Osteocyte (in vitro differentiated cells): ENCODE data around the gene KPNA3. TPM values are rescaled to one million over a fixed set of nuclear protein-coding genes. Genes with fewer than 3 reads are reported as not detected.
A peak's percentile ranks its signal among the peaks of the same experiment; 100 is the strongest.

Source experiments
- DNase-seq: peaks from one replicate; pipeline ENCODE4 v3.0.0; 2021; ENCODE audit warnings: mixed read lengths; ENCODE audit not compliant: unreplicated experiment; ENCODE audit errors: extremely low spot score
- H3K27ac Mint-ChIP-seq: one replicate; pipeline ENCODE4 v1.8.0; 2021; ENCODE audit warnings: mild to moderate bottlenecking, mixed read lengths; ENCODE audit not compliant: unreplicated experiment
- H3K27me3 Mint-ChIP-seq: one replicate; pipeline ENCODE4 v1.8.0; 2021; ENCODE audit warnings: mixed read lengths; ENCODE audit not compliant: unreplicated experiment
- H3K36me3 Mint-ChIP-seq: one replicate; pipeline ENCODE4 v1.8.0; 2021; ENCODE audit warnings: mixed read lengths; ENCODE audit not compliant: unreplicated experiment
- H3K4me1 Mint-ChIP-seq: one replicate; pipeline ENCODE4 v1.8.0; 2021; ENCODE audit warnings: mixed read lengths; ENCODE audit not compliant: unreplicated experiment
- H3K4me3 Mint-ChIP-seq: one replicate; pipeline ENCODE4 v1.8.0; 2021; ENCODE audit warnings: mild to moderate bottlenecking, moderate library complexity, mixed read lengths; ENCODE audit not compliant: unreplicated experiment
- H3K9me3 Mint-ChIP-seq: one replicate; pipeline ENCODE4 v1.8.0; 2021; ENCODE audit warnings: mixed read lengths; ENCODE audit not compliant: unreplicated experiment
- CTCF ChIP-seq: fragments of 200-600 bp; sonication (generic); IDR thresholded peaks from 2 replicates; pipeline ENCODE4 v1.5.0; 2021; ENCODE audit warnings: antibody characterized with exemption, mild to moderate bottlenecking, moderate library complexity
- total RNA-seq: library from RNA; stranded (reverse); gene quantifications from 2 replicates; pipeline ENCODE4 v1.2.1, GENCODE V29; 2021

The KPNA3 gene
- total RNA-seq, 1 donor from 2014 or later = 39.9 TPM

DNA sequence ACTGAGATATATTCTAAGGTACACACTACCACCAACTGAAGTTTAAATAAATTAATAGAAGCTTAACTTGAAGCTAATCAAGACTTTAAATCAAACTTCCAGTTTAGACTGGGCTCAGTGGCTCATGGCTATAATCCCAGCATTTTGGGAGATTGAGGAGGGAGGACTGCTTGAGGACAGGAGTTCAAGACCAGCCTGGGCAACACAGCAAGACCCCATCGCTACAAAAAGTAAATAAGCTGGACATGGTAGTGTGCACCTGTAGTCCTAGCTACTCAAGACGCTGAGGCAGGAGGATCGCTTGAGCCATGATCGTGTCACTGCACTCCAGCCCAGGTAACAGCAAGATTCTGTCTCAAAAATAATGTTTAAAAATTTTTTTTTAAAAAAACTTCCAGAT is 8.6 kb downstream of the KPNA3 start:
- H3K27ac Mint-ChIP-seq = no peak overlapping the region
- H3K9me3 Mint-ChIP-seq = no peaks in the 10 kb centered on the region
- no peak overlapping the region for H3K4me3 Mint-ChIP-seq
- no peak for TF ChIP-seq CTCF
- DNase-seq = no peak
- H3K36me3 Mint-ChIP-seq = no peaks in the 10 kb centered on the region
- no peaks in the 10 kb centered on the region for H3K27me3 Mint-ChIP-seq
- H3K4me1 Mint-ChIP-seq = peaks cover 24% of the 10 kb centered on the region

DNA sequence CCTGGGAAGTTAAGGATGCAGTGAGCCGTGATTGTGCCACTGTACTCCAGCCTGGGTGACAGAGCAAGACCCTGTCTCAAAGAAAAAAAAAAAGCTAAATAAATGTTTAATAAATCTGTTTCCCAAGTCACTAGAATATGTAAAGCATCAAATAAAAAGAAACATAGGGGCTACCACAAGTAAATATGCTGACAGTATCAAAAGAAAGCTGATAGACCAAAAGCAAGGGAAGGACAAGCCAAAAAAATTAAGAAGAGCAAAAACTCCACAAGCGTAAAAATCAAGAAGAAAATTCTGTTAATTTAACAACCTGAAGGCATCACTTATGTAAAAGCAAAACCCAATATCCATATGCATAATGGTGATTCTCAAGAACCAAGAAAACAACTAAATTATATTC is 9.7 kb downstream of the KPNA3 start:
- Mint-ChIP-seq H3K9me3 (no peaks in the 10 kb centered on the region), H3K27ac (no peak overlapping the region), H3K4me3 (no peak overlapping the region), H3K4me1 (peaks cover 19% of the 10 kb centered on the region), H3K36me3 (no peaks in the 10 kb centered on the region), H3K27me3 (no peaks in the 10 kb centered on the region)
- DNase-seq = no peak
- no peak for TF ChIP-seq CTCF

- no peak for TF ChIP-seq CTCF
- H3K4me1 Mint-ChIP-seq = peaks cover 21% of the 10 kb centered on the region
- H3K4me3 Mint-ChIP-seq = no peak overlapping the region
- H3K27ac Mint-ChIP-seq = no peak overlapping the region
- DNase-seq = no peak
- no peaks in the 10 kb centered on the region for H3K27me3 Mint-ChIP-seq
- no peaks in the 10 kb centered on the region for H3K9me3 Mint-ChIP-seq
- H3K36me3 Mint-ChIP-seq = no peaks in the 10 kb centered on the region
Observed at GRCh38 chr13:49781806-49782205, 10.7 kb downstream of the KPNA3 start.

GRCh38 chr13:49779721-49780120 is 12.8 kb downstream of the KPNA3 start:
- no peaks in the 10 kb centered on the region for H3K9me3 Mint-ChIP-seq
- no peaks in the 10 kb centered on the region for H3K27me3 Mint-ChIP-seq
- H3K27ac Mint-ChIP-seq = peak overlapping the region; percentile 58
- H3K36me3 Mint-ChIP-seq = no peaks in the 10 kb centered on the region
- H3K4me1 Mint-ChIP-seq = peaks cover 27% of the 10 kb centered on the region
- H3K4me3 Mint-ChIP-seq = no peak overlapping the region
- no peak for DNase-seq
- no peak for TF ChIP-seq CTCF

GRCh38 chr13:49777746-49778614 is 14.5 kb downstream of the KPNA3 start:
- Mint-ChIP-seq H3K9me3 (no peaks in the 10 kb centered on the region), H3K36me3 (no peaks in the 10 kb centered on the region), H3K4me1 (peaks cover 22% of the 10 kb centered on the region), H3K27me3 (no peaks in the 10 kb centered on the region), H3K27ac (no peak overlapping the region), H3K4me3 (no peak overlapping the region)
- TF ChIP-seq CTCF = no peak
- no peak for DNase-seq
